ENCODE data around the gene RPS19BP1.

The RPS19BP1 gene

GRCh38 chr22:39491696-39492095, 40.9 kb downstream of the RPS19BP1 start:
- H3K9ac ChIP-seq (ENCODE audit: low read length), result no peak overlapping the region
- no peaks in the 10 kb centered on the region for H3K79me1 ChIP-seq (replicated peaks; ENCODE audit: low read length, poor library complexity, severe bottlenecking)
- no peak overlapping the region for H3K4me2 ChIP-seq (ENCODE audit: low read length, poor library complexity, severe bottlenecking)
- H4K8ac ChIP-seq (ENCODE audit: low read length), result no peak overlapping the region
- 76% methylated on average over 5 of the region's 6 CpGs for WGBS
- H3K27me3 ChIP-seq (ENCODE audit: control insufficient read depth in 1 of 2, insufficient read depth in 1 of 2, low read length in 2 of 2), result no peaks in the 10 kb centered on the region
- no peak overlapping the region for H3K18ac ChIP-seq (ENCODE audit: low read depth in 1 of 2, low read length in 2 of 2)
- H3K36me3 ChIP-seq (ENCODE audit: control insufficient read depth in 1 of 2, insufficient read depth in 2 of 2, low read depth in 1 of 2, low read length in 2 of 2), result peaks cover 0 to 9% of the 10 kb centered on the region in 2 experiments
- no peaks in the 10 kb centered on the region for H3K9me3 ChIP-seq (ENCODE audit: control insufficient read depth, low read length)
- DNase-seq, result no peak
- H3K4me3 ChIP-seq (ENCODE audit: insufficient read depth in 1 of 2, low read depth in 1 of 2, low read length in 2 of 2), result no peak overlapping the region
- H3K23ac ChIP-seq (ENCODE audit: low read length in 2 of 2), result no peak overlapping the region
- H3K4me1 ChIP-seq (ENCODE audit: control insufficient read depth, insufficient read depth, low read depth, low read length), result peaks cover 2% of the 10 kb centered on the region
- H2BK15ac ChIP-seq (ENCODE audit: low read depth, poor library complexity, severe bottlenecking), result no peak overlapping the region
- H2BK12ac ChIP-seq (ENCODE audit: low read length in 2 of 2), result no peak overlapping the region
- no peak overlapping the region for H3K27ac ChIP-seq (ENCODE audit: low read length, poor library complexity, severe bottlenecking)
- H3K4ac ChIP-seq (ENCODE audit: low read depth in 1 of 2, low read length in 2 of 2), result no peak overlapping the region
- H2BK120ac ChIP-seq (ENCODE audit: low read depth, low read length), result no peak overlapping the region
- no peak overlapping the region for H2BK5ac ChIP-seq (ENCODE audit: low read depth, low read length, poor library complexity, severe bottlenecking)
- H4K91ac ChIP-seq (ENCODE audit: low read length), result no peak overlapping the region
- H3K14ac ChIP-seq (ENCODE audit: low read length in 2 of 2), result no peak overlapping the region
- no peak overlapping the region for H2AK5ac ChIP-seq (ENCODE audit: low read length, severe bottlenecking)
- H2AFZ ChIP-seq (ENCODE audit: low read depth, low read length), result no peak overlapping the region

GRCh38 chr22:39490966-39491680, 41.4 kb downstream of the RPS19BP1 start:
- no peak overlapping the region for H2BK12ac ChIP-seq (ENCODE audit: low read length in 2 of 2)
- H3K27ac ChIP-seq (ENCODE audit: low read length, poor library complexity, severe bottlenecking), result no peak overlapping the region
- H3K27me3 ChIP-seq (ENCODE audit: control insufficient read depth in 1 of 2, insufficient read depth in 1 of 2, low read length in 2 of 2), result no peaks in the 10 kb centered on the region
- no peaks in the 10 kb centered on the region for H3K4me1 ChIP-seq (ENCODE audit: control insufficient read depth, insufficient read depth, low read depth, low read length)
- no peak overlapping the region for H2BK5ac ChIP-seq (ENCODE audit: low read depth, low read length, poor library complexity, severe bottlenecking)
- H3K9me3 ChIP-seq (ENCODE audit: control insufficient read depth, low read length), result no peaks in the 10 kb centered on the region
- no peak overlapping the region for H3K4me2 ChIP-seq (ENCODE audit: low read length, poor library complexity, severe bottlenecking)
- H2BK120ac ChIP-seq (ENCODE audit: low read depth, low read length), result no peak overlapping the region
- WGBS, result 71% methylated on average over 7 of the region's 9 CpGs
- no peak for DNase-seq
- no peak overlapping the region for H4K91ac ChIP-seq (ENCODE audit: low read length)
- H3K9ac ChIP-seq (ENCODE audit: low read length), result no peak overlapping the region
- no peak overlapping the region for H3K4me3 ChIP-seq (ENCODE audit: insufficient read depth in 1 of 2, low read depth in 1 of 2, low read length in 2 of 2)
- no peak overlapping the region for H3K14ac ChIP-seq (ENCODE audit: low read length in 2 of 2)
- H3K36me3 ChIP-seq (ENCODE audit: control insufficient read depth in 1 of 2, insufficient read depth in 2 of 2, low read depth in 1 of 2, low read length in 2 of 2), result peaks cover 0 to 9% of the 10 kb centered on the region in 2 experiments
- H4K8ac ChIP-seq (ENCODE audit: low read length), result no peak overlapping the region
- H2BK15ac ChIP-seq (ENCODE audit: low read depth, poor library complexity, severe bottlenecking), result no peak overlapping the region
- no peak overlapping the region for H3K18ac ChIP-seq (ENCODE audit: low read depth in 1 of 2, low read length in 2 of 2)
- H2AK5ac ChIP-seq (ENCODE audit: low read length, severe bottlenecking), result no peak overlapping the region
- H3K79me1 ChIP-seq (replicated peaks; ENCODE audit: low read length, poor library complexity, severe bottlenecking), result no peaks in the 10 kb centered on the region
- no peak overlapping the region for H3K23ac ChIP-seq (ENCODE audit: low read length in 2 of 2)
- no peak overlapping the region for H2AFZ ChIP-seq (ENCODE audit: low read depth, low read length)
- no peak overlapping the region for H3K4ac ChIP-seq (ENCODE audit: low read depth in 1 of 2, low read length in 2 of 2)

GRCh38 chr22:39490135-39490798, 42.3 kb downstream of the RPS19BP1 start:
- Histone ChIP-seq H3K79me1 (replicated peaks; ENCODE audit: low read length, poor library complexity, severe bottlenecking) (no peaks in the 10 kb centered on the region), H3K14ac (ENCODE audit: low read length in 2 of 2) (no peak overlapping the region), H2AFZ (ENCODE audit: low read depth, low read length) (no peak overlapping the region), H3K4me1 (ENCODE audit: control insufficient read depth, insufficient read depth, low read depth, low read length) (no peaks in the 10 kb centered on the region), H3K9ac (ENCODE audit: low read length) (no peak overlapping the region), H2AK5ac (ENCODE audit: low read length, severe bottlenecking) (no peak overlapping the region), H3K23ac (ENCODE audit: low read length in 2 of 2) (no peak overlapping the region), H2BK15ac (ENCODE audit: low read depth, poor library complexity, severe bottlenecking) (no peak overlapping the region), H2BK120ac (ENCODE audit: low read depth, low read length) (no peak overlapping the region), H3K27ac (ENCODE audit: low read length, poor library complexity, severe bottlenecking) (no peak overlapping the region), H3K18ac (ENCODE audit: low read depth in 1 of 2, low read length in 2 of 2) (no peak overlapping the region), H3K9me3 (ENCODE audit: control insufficient read depth, low read length) (no peaks in the 10 kb centered on the region), H3K4me2 (ENCODE audit: low read length, poor library complexity, severe bottlenecking) (no peak overlapping the region), H2BK12ac (ENCODE audit: low read length in 2 of 2) (no peak overlapping the region), H4K8ac (ENCODE audit: low read length) (peak overlapping the region; percentile 27), H3K4ac (ENCODE audit: low read depth in 1 of 2, low read length in 2 of 2) (no peak overlapping the region), H3K4me3 (ENCODE audit: insufficient read depth in 1 of 2, low read depth in 1 of 2, low read length in 2 of 2) (no peak overlapping the region), H3K36me3 (ENCODE audit: control insufficient read depth in 1 of 2, insufficient read depth in 2 of 2, low read depth in 1 of 2, low read length in 2 of 2) (peaks cover 0 to 9% of the 10 kb centered on the region in 2 experiments), H3K27me3 (ENCODE audit: control insufficient read depth in 1 of 2, insufficient read depth in 1 of 2, low read length in 2 of 2) (no peaks in the 10 kb centered on the region), H2BK5ac (ENCODE audit: low read depth, low read length, poor library complexity, severe bottlenecking) (no peak overlapping the region), H4K91ac (ENCODE audit: low read length) (no peak overlapping the region)
- peak; percentile 46 for DNase-seq
- 64% methylated on average over 13 of the region's 13 CpGs for WGBS

- H3K4me1 ChIP-seq (ENCODE audit: control insufficient read depth, insufficient read depth, low read depth, low read length), result no peaks in the 10 kb centered on the region
- no peaks in the 10 kb centered on the region for H3K79me1 ChIP-seq (replicated peaks; ENCODE audit: low read length, poor library complexity, severe bottlenecking)
- 91% methylated on average over 14 of the region's 17 CpGs for WGBS
- no peak overlapping the region for H2AFZ ChIP-seq (ENCODE audit: low read depth, low read length)
- H3K18ac ChIP-seq (ENCODE audit: low read depth in 1 of 2, low read length in 2 of 2), result no peak overlapping the region
- H3K27me3 ChIP-seq (ENCODE audit: control insufficient read depth in 1 of 2, insufficient read depth in 1 of 2, low read length in 2 of 2), result no peaks in the 10 kb centered on the region
- no peak overlapping the region for H3K4me3 ChIP-seq (ENCODE audit: insufficient read depth in 1 of 2, low read depth in 1 of 2, low read length in 2 of 2)
- H4K8ac ChIP-seq (ENCODE audit: low read length), result peak overlapping the region; percentile 19
- peaks cover 0 to 9% of the 10 kb centered on the region in 2 experiments for H3K36me3 ChIP-seq (ENCODE audit: control insufficient read depth in 1 of 2, insufficient read depth in 2 of 2, low read depth in 1 of 2, low read length in 2 of 2)
- H3K9me3 ChIP-seq (ENCODE audit: control insufficient read depth, low read length), result no peaks in the 10 kb centered on the region
- no peak overlapping the region for H3K4ac ChIP-seq (ENCODE audit: low read depth in 1 of 2, low read length in 2 of 2)
- no peak for DNase-seq
- H2BK120ac ChIP-seq (ENCODE audit: low read depth, low read length), result no peak overlapping the region
- no peak overlapping the region for H2BK5ac ChIP-seq (ENCODE audit: low read depth, low read length, poor library complexity, severe bottlenecking)
- no peak overlapping the region for H3K4me2 ChIP-seq (ENCODE audit: low read length, poor library complexity, severe bottlenecking)
- H3K14ac ChIP-seq (ENCODE audit: low read length in 2 of 2), result no peak overlapping the region
- no peak overlapping the region for H2BK15ac ChIP-seq (ENCODE audit: low read depth, poor library complexity, severe bottlenecking)
- H2AK5ac ChIP-seq (ENCODE audit: low read length, severe bottlenecking), result no peak overlapping the region
- H3K23ac ChIP-seq (ENCODE audit: low read length in 2 of 2), result no peak overlapping the region
- H3K27ac ChIP-seq (ENCODE audit: low read length, poor library complexity, severe bottlenecking), result no peak overlapping the region
- H4K91ac ChIP-seq (ENCODE audit: low read length), result no peak overlapping the region
- no peak overlapping the region for H3K9ac ChIP-seq (ENCODE audit: low read length)
- H2BK12ac ChIP-seq (ENCODE audit: low read length in 2 of 2), result no peak overlapping the region
These were observed 43.2 kb downstream of the RPS19BP1 start for GRCh38 chr22:39489094-39490068.

All from mesenchymal stem cell (in vitro differentiated cells and primary cell).